Measurements from ENCODE around the gene LIMS2.

LIMS2 gene

DNA sequence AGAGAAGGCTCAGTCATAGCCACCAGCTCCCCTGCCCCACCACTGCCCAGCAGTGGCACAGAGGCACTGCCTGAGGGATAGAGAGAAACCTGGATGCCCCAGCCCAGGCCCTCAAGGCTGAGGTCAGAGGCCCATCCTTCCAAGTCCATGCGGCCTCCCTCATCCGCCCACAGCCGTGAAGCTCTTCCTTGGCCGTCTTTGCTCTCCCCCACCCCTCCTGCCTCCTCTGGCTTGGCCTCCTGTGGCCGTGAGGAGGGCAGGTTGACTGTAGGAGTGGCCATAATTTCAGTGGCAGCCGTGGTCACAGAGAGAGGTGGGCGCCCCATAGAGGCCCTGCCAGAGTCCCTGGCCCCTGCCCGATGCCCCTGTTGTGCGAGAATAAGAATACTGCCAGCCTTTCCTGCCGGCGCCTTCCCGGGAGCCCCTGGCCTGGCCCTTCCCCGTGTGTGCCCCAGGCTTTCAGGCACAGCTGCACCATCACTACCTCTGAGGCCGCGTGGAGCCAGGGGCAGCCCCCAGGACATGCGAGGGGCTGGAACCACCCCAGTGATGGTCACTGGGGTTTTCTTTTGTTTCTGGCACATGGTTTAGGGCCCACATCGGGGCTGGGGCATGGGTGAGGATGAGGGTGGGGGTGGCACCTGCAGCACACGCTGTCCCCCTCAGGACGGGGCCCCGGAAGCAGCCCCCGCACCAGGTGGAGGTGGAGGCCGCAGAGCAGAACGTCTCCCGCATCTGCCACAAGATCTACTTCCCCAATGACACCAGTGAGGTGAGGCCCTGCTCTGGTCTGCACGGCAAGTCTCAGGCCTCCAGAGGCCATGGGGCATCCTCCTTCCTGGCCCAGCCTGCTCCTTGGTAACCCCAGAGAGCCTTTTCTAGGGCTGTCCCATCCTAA, 42.5 kb downstream of the LIMS2 start:
- no peak overlapping the region for H3K27ac ChIP-seq (ENCODE audit: low read depth, low read length)
- WGBS = 94% methylated on average over 25 of the region's 25 CpGs
- H3K9me3 ChIP-seq (ENCODE audit: insufficient read depth, low read depth, low read length) = no peaks in the 10 kb centered on the region
- no peak overlapping the region for H3K4me3 ChIP-seq (ENCODE audit: low read length)
- H3K4me1 ChIP-seq (ENCODE audit: insufficient read depth, low read length) = peaks cover 8% of the 10 kb centered on the region
- H3K9ac ChIP-seq (ENCODE audit: low read depth, low read length) = no peak overlapping the region
- no peaks in the 10 kb centered on the region for H3K36me3 ChIP-seq (ENCODE audit: insufficient read depth, low read length)
- no peaks in the 10 kb centered on the region for H3K27me3 ChIP-seq (ENCODE audit: insufficient read depth, low read length)

DNA sequence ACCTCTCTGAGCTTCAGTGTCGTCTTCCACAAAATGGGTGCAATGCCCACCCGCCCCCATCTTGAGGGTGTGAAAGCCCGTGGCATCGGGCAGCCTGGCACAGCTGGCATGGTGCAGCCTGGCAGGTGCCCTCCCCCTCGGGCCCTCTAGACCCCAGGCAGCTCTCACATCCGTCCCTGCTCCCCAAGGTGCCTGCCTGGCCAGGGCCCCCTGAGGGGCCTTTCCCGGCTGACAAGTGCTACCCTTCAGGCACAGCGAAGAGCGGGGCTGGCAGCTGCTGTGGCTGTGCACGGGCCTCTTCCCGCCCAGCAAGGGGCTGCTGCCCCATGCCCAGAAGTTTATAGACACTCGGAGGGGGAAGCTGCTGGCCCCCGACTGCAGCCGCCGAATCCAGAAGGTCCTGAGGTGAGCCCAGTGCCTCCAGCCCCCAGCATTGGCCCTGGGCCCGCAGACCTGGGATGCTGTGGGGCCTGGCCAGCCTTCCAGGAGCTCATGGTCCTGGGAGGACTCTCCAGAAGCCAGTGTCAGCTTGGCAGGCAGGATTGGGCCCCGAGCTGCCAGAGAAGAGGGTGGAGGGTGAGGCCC, 43.2 kb downstream of the LIMS2 start:
- Histone ChIP-seq H3K4me1 (ENCODE audit: insufficient read depth, low read length) (peaks cover 2% of the 10 kb centered on the region), H3K9ac (ENCODE audit: low read depth, low read length) (no peak overlapping the region), H3K27me3 (ENCODE audit: insufficient read depth, low read length) (no peaks in the 10 kb centered on the region), H3K36me3 (ENCODE audit: insufficient read depth, low read length) (no peaks in the 10 kb centered on the region), H3K27ac (ENCODE audit: low read depth, low read length) (no peak overlapping the region), H3K9me3 (ENCODE audit: insufficient read depth, low read depth, low read length) (no peaks in the 10 kb centered on the region), H3K4me3 (ENCODE audit: low read length) (no peak overlapping the region)
- 83% methylated on average over 17 of the region's 17 CpGs for WGBS

DNA sequence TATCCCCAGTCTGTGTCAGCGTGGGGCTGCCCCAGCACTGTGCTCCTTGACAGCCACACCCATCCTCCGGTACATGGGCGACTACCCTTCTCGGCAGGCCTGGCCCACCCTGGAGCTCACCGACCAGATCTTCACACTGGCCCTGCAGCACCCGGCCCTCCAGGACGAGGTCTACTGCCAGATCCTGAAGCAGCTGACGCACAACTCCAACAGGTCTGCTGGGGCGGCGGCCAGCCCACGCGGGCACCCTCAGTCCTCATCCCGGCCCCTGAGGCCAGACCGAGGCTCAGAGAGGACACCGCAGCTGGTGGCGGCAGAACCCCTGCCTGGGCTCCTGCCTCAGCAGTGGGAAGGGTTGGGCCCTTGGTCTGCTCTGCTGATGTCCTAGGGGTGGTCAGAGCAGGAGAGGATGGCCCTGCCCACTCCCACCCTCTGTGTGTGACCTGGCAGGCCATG, 43.8 kb downstream of the LIMS2 start:
- H3K9me3 ChIP-seq (ENCODE audit: insufficient read depth, low read depth, low read length) = no peaks in the 10 kb centered on the region
- no peak overlapping the region for H3K9ac ChIP-seq (ENCODE audit: low read depth, low read length)
- WGBS = 87% methylated on average over 16 of the region's 16 CpGs
- H3K27me3 ChIP-seq (ENCODE audit: insufficient read depth, low read length) = no peaks in the 10 kb centered on the region
- no peaks in the 10 kb centered on the region for H3K4me1 ChIP-seq (ENCODE audit: insufficient read depth, low read length)
- H3K4me3 ChIP-seq (ENCODE audit: low read length) = no peak overlapping the region
- no peak overlapping the region for H3K27ac ChIP-seq (ENCODE audit: low read depth, low read length)
- no peaks in the 10 kb centered on the region for H3K36me3 ChIP-seq (ENCODE audit: insufficient read depth, low read length)

DNA sequence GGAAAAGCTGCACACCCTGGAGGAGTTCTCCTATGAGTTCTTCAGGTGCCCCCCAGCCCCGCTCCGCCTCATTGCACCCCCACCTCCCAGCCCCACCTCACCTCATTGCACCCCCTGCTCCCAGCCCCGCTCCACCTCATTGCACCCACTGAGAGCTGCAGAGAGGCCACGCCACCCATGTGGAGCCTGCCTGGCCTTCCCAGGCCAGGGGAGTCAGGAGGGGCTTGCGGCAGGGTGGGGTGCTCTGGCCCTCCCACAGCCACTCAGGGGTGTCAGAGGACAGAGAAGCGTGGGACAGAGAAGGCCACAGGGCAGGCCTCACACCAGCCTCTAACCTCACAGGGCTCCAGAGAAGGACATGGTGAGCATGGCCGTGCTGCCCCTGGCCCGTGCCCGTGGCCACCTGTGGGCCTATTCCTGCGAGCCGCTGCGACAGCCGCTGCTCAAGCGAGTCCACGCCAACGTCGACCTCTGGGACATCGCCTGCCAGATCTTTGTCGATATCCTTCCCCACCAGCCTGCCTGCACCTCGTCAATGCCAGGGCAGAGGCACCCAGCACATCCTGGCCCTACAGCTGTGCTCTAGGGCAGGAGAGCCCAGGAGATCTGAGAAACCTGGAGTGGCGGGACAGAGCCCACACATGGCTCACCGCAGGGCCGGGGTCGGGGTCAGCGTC, 44.3 kb downstream of the LIMS2 start:
- H3K27ac ChIP-seq (ENCODE audit: low read depth, low read length) = no peak overlapping the region
- H3K4me3 ChIP-seq (ENCODE audit: low read length) = no peak overlapping the region
- H3K9ac ChIP-seq (ENCODE audit: low read depth, low read length) = no peak overlapping the region
- 96% methylated on average over 25 of the region's 25 CpGs for WGBS
- H3K4me1 ChIP-seq (ENCODE audit: insufficient read depth, low read length) = no peaks in the 10 kb centered on the region
- H3K27me3 ChIP-seq (ENCODE audit: insufficient read depth, low read length) = no peaks in the 10 kb centered on the region
- no peaks in the 10 kb centered on the region for H3K36me3 ChIP-seq (ENCODE audit: insufficient read depth, low read length)
- no peaks in the 10 kb centered on the region for H3K9me3 ChIP-seq (ENCODE audit: insufficient read depth, low read depth, low read length)

DNA sequence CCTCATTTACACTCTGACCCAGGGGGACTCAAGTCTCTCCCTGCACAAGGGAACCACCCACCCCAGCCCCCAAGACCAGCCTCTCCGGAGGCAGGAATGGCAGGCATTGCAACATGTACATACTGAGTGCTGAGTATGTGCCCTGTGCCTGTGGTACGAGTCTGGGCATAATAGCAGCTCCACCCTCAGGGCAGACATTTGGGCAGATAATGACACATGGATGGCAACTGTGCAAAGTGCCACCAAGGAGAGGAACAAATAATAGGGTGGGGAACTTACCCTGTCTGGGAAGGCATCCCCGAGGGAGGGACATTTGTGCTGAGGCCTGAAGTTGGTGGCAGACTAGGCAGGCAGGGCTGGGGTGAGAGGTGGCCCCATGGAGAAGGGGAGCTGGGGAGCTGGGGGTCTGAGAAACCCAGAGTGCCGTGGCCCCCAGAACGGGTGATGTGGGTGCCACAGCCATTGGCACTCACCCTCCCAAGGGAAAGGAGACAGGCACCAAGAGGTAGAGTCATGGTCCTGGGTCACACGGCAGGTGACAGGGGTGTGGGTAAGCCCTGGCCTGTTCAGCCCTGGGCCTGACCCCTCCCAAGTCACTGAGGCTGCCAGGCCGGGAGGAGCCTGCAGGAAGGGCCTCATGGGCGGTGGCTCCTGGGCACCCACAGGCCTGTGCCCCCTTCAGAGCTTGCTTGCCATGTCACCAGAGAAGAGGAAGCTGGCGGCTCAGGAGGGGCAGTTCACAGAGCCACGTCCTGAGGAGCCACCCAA, 45.0 kb downstream of the LIMS2 start:
- H3K27ac ChIP-seq (ENCODE audit: low read depth, low read length) = no peak overlapping the region
- H3K9me3 ChIP-seq (ENCODE audit: insufficient read depth, low read depth, low read length) = no peaks in the 10 kb centered on the region
- H3K36me3 ChIP-seq (ENCODE audit: insufficient read depth, low read length) = no peaks in the 10 kb centered on the region
- no peak overlapping the region for H3K4me3 ChIP-seq (ENCODE audit: low read length)
- H3K9ac ChIP-seq (ENCODE audit: low read depth, low read length) = no peak overlapping the region
- no peaks in the 10 kb centered on the region for H3K27me3 ChIP-seq (ENCODE audit: insufficient read depth, low read length)
- no peaks in the 10 kb centered on the region for H3K4me1 ChIP-seq (ENCODE audit: insufficient read depth, low read length)
- 92% methylated on average over 10 of the region's 10 CpGs for WGBS

DNA sequence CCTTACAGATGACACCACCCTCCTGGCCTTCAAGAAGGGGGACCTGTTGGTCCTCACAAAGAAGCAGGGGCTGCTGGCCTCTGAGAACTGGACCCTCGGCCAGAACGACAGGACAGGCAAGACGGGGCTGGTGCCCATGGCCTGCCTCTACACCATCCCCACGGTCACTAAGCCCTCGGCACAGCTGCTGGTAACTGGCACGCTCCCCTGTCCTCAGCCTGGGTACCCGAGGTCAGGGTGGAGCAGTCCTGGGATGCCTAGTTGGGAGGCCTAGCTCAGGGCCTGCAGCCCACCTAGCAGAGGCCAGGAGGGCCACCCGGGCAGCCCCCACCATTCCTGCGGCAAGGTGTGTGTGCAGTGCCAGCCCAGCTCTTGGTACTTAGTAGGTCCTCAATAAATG, 45.7 kb downstream of the LIMS2 start:
- H3K4me3 ChIP-seq (ENCODE audit: low read length) = no peak overlapping the region
- H3K4me1 ChIP-seq (ENCODE audit: insufficient read depth, low read length) = no peaks in the 10 kb centered on the region
- no peak overlapping the region for H3K27ac ChIP-seq (ENCODE audit: low read depth, low read length)
- no peak overlapping the region for H3K9ac ChIP-seq (ENCODE audit: low read depth, low read length)
- WGBS = 93% methylated on average over 9 of the region's 9 CpGs
- no peaks in the 10 kb centered on the region for H3K36me3 ChIP-seq (ENCODE audit: insufficient read depth, low read length)
- no peaks in the 10 kb centered on the region for H3K9me3 ChIP-seq (ENCODE audit: insufficient read depth, low read depth, low read length)
- H3K27me3 ChIP-seq (ENCODE audit: insufficient read depth, low read length) = no peaks in the 10 kb centered on the region

DNA sequence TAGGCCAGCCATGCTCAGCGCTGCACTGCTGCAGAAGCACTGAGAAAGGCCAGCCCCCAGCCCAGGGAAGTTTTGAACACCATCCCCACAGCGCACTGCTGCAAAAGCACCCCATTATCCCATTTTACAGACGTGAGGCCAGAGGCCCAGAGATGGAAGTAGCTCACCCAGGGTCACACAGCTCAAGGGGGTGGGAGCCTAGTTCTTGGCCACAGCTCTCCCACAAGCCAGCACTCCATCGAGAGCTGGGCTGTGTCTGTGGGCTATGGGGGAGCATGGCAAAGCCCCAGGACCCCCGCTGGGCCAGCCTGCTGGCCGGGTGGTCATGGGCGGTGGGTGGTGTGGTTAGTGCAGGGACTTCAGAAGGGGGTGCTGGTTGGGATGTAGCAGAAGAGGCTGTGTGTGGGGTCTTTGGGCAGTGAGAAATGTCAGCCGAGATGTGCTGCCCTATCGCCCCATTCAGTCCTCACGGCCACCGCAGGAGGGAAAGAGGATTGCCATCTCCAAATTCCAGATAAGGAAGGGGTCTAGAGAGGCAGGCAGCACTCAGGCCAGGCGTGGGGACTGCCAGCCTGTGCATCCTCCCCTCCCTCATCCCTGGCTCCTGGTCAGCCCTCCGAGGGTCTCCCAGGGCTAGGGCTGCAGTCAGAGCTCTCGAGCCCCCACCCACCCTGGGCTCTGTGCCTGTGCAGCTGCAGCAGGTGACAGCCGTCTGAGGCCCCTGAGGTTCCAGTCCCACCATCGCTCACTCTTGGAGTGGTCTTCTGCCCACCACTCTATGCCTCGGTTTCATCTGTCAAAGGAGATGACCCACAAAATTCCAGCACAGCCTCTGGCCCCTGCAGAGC, 46.3 kb downstream of the LIMS2 start:
- Histone ChIP-seq H3K4me1 (ENCODE audit: insufficient read depth, low read length) (no peaks in the 10 kb centered on the region), H3K9ac (ENCODE audit: low read depth, low read length) (no peak overlapping the region), H3K36me3 (ENCODE audit: insufficient read depth, low read length) (no peaks in the 10 kb centered on the region), H3K4me3 (ENCODE audit: low read length) (no peak overlapping the region), H3K27ac (ENCODE audit: low read depth, low read length) (no peak overlapping the region), H3K27me3 (ENCODE audit: insufficient read depth, low read length) (no peaks in the 10 kb centered on the region), H3K9me3 (ENCODE audit: insufficient read depth, low read depth, low read length) (no peaks in the 10 kb centered on the region)
- 88% methylated on average over 17 of the region's 17 CpGs for WGBS

DNA sequence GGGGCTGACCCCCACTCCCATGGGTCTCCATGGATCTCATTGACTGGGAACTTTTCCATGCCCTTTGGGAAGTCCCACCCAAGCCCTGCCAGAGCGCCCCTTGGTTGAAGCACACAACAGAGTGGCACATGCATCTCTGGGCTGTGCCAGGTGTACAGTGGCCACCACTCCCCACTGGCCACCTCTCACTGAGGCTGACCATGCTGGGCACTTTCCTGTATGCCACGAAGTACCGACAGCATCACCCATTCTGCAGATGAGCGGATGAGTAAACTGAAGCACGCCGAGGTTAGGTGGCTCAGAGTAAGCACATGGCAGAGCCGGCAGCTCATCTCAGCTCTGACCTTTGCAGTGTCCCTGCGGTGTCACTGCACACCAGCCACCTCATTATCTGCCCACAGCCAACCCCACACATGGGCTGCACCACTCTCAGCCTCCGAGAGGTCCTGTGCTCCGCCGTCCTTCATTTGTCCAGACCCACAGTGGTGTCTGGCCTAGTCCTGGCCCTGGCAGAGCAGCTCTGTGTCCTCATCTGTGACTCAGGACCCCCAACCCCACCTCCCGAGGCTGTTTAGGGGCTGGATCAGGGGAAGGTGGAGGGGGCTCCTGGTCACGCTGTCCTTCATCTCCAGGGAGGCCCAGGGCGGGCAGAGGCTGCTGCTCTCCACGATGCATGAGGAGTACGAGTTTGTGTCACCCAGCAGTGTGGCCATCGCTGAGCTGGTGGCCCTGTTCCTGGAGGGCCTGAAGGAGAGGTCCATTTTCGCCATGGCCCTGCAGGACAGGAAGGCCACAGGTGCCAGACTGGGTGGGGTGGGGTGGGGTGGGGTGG, 47.4 kb downstream of the LIMS2 start:
- H3K9ac ChIP-seq (ENCODE audit: low read depth, low read length) = no peak overlapping the region
- no peaks in the 10 kb centered on the region for H3K36me3 ChIP-seq (ENCODE audit: insufficient read depth, low read length)
- no peaks in the 10 kb centered on the region for H3K9me3 ChIP-seq (ENCODE audit: insufficient read depth, low read depth, low read length)
- no peak overlapping the region for H3K4me3 ChIP-seq (ENCODE audit: low read length)
- H3K4me1 ChIP-seq (ENCODE audit: insufficient read depth, low read length) = no peaks in the 10 kb centered on the region
- no peaks in the 10 kb centered on the region for H3K27me3 ChIP-seq (ENCODE audit: insufficient read depth, low read length)
- WGBS = 94% methylated on average over 18 of the region's 18 CpGs
- no peak overlapping the region for H3K27ac ChIP-seq (ENCODE audit: low read depth, low read length)

DNA sequence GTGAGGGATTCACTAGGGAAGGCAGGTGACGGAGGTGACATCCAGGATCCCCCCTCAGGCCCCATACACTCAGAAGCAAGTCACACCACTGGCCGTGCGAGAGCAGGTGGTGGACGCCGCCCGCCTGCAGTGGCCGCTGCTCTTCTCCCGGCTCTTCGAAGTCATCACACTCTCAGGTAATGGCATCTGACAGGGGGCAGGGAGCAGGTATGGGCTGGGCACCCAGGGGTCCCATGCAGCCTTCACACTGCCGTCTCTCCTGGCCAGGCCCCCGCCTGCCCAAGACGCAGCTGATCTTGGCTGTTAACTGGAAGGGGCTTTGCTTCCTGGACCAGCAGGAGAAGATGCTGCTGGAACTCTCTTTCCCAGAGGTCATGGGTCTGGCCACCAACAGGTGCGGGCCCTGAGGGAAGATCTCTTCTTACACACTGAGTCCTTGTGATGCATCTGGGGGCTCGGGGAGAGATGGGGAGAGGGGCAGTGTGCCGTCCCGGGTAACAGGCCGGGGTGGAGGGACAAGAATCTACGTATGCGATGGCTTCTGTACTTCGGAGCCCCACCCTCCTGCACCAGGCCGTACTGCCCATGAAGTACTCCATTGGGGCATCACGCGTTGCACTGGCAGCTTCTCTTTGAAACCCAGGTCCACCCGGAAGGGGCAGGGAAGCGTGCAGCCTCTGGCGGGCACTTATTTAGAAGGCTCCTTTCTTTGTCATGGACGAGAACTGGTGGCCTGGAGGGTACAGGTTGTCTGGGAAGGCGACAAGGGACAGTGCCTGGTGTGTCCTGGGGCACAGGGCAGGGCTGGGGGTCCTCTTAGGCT, 48.2 kb downstream of the LIMS2 start:
- Histone ChIP-seq H3K9me3 (ENCODE audit: insufficient read depth, low read depth, low read length) (no peaks in the 10 kb centered on the region), H3K4me1 (ENCODE audit: insufficient read depth, low read length) (no peaks in the 10 kb centered on the region), H3K9ac (ENCODE audit: low read depth, low read length) (no peak overlapping the region), H3K27me3 (ENCODE audit: insufficient read depth, low read length) (no peaks in the 10 kb centered on the region), H3K4me3 (ENCODE audit: low read length) (no peak overlapping the region), H3K27ac (ENCODE audit: low read depth, low read length) (no peak overlapping the region), H3K36me3 (ENCODE audit: insufficient read depth, low read length) (no peaks in the 10 kb centered on the region)
- 93% methylated on average over 28 of the region's 28 CpGs for WGBS

Data from HUES64 (cell line).